GM15510 (cell line): ENCODE results near the gene ITPR1.

ENCODE experiments used
- POLR2A ChIP-seq: IDR thresholded peaks from 3 replicates; pipeline ENCODE4 v1.6.1; 2011; ENCODE audit warnings: borderline replicate concordance; ENCODE audit not compliant: insufficient read length; ENCODE audit errors: extremely low read depth

Gene ITPR1

GRCh38 chr3:4575381-4575780, 82.2 kb downstream of the ITPR1 start:
- TF ChIP-seq POLR2A = no peak

- TF ChIP-seq POLR2A = no peak
These were observed 84.6 kb downstream of the ITPR1 start for GRCh38 chr3:4577721-4578120.

- no peak for TF ChIP-seq POLR2A
These were observed 87.4 kb downstream of the ITPR1 start for GRCh38 chr3:4580346-4581123.

- no peak for TF ChIP-seq POLR2A
These were observed 87.9 kb downstream of the ITPR1 start for GRCh38 chr3:4581124-4581424.

- TF ChIP-seq POLR2A = no peak
These were observed 88.3 kb downstream of the ITPR1 start for GRCh38 chr3:4581498-4581897.

- TF ChIP-seq POLR2A = no peak
These were observed 88.9 kb downstream of the ITPR1 start for GRCh38 chr3:4581920-4582611.

GRCh38 chr3:4582624-4583023, 89.5 kb downstream of the ITPR1 start:
- TF ChIP-seq POLR2A = no peak

GRCh38 chr3:4583416-4583815, 90.3 kb downstream of the ITPR1 start:
- no peak for TF ChIP-seq POLR2A

- TF ChIP-seq POLR2A = no peak
These were observed 91.5 kb downstream of the ITPR1 start for GRCh38 chr3:4584456-4585249.

- no peak for TF ChIP-seq POLR2A
These were observed 93.2 kb downstream of the ITPR1 start for GRCh38 chr3:4586381-4586780.

GRCh38 chr3:4587061-4587837, 94.1 kb downstream of the ITPR1 start:
- no peak for TF ChIP-seq POLR2A

- no peak for TF ChIP-seq POLR2A
These were observed 94.6 kb downstream of the ITPR1 start for GRCh38 chr3:4587838-4588105.

GRCh38 chr3:4588466-4588865, 95.3 kb downstream of the ITPR1 start:
- no peak for TF ChIP-seq POLR2A

- no peak for TF ChIP-seq POLR2A
These were observed 96.4 kb downstream of the ITPR1 start for GRCh38 chr3:4589475-4590097.
